GM18909 (cell line): ENCODE data around the gene NRCAM.

Source experiments
- ATAC-seq: cut with Tn5 transposase; IDR thresholded peaks from one replicate; pipeline ENCODE4 v1.9.1; 2021; ENCODE audit warnings: mild to moderate bottlenecking; ENCODE audit not compliant: unreplicated experiment, poor library complexity

Gene NRCAM

DNA sequence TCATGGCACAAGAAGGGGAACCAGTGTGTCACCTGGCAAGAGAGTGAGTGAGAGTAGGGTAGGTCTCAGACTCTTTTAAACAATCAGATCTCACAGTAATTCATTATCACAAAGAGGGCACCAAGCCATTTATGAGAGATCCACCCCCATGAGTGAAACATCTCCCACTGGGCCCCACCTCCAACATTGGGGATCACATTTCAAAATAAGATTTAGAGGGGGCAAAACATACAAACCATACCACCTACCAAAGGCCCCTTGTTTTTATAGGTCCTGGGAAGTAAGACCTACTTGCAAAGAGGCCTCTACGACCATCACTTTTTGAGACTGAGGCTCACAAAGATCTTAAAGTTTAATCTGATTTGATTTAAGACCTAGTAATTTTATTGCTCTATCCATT, 134.9 kb downstream of the NRCAM start:
- no peak for ATAC-seq

DNA sequence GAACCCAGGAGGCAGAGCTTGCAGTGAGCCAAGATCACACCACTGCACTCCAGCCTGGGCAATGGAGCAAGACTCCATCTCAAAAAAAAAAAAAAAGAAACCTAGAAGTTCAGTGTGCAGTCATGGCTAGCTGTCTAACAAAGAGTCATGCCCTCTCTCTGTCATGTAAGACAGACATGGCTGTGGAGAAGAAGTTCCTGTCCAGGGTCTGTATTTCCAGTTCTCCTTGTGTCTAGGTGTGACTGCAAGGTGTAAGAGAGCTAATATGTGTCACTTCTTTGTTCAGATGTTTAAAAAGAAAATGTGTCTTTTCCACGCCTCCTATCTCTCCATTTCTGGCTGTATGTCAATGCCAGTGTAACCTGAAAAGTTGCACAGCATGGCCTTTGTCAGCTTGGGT, 139.5 kb downstream of the NRCAM start:
- no peak for ATAC-seq

DNA sequence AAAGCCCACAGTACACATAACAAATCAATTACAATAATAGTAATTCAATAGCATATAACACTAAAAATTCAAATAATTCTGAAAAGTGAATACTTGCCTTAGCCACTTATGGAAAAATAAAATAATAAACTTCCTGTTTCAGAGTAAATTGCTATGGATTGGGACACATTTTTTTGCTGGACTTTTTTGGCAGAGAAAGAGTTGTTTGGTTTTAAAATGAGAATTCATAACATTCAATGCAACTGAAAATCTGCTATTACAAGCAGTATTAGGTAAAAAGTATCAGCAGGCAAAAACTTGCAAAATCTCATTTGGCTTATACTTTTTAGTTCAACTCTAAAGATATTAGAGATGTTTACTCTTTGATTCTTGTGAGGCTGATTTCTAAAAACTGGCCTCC, 141.7 kb downstream of the NRCAM start:
- ATAC-seq, result no peak

DNA sequence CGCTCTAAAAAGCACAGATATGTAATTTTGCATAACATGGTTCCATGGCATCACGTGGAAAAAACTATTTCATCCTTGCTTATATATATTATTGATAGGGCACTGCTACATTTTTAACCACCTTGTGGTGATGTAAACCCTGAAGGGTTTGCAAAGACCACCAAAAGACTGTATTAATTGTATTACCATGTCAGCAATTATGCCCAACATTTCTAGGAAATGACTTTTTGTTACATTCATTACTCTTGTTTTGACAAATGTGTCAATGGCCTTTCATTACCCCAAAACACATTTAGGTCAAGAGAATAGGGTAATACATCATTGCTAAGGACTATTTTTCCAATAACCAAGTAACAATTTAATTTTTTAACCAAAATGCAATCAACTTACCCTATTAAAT, 142.2 kb downstream of the NRCAM start:
- no peak for ATAC-seq

DNA sequence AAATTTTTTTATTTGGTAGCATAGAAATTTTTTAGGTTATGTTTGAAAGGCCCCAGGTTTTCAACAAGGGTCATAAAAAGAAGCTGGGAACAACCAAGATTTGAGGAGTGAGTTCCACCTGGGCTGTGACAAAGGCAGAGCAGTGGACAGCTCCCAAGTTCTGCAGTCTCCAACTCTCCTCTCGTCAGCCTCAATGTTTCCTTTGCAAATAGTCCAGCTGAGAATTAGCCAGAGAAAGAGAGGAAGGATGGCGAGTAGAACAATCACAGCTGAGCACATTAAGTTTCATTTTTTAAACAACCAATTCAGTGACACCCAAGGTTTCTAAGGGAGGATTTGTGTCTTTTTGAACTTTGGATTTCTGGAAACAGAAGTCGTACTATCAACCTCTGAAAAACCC, 143.2 kb downstream of the NRCAM start:
- ATAC-seq, result no peak

DNA sequence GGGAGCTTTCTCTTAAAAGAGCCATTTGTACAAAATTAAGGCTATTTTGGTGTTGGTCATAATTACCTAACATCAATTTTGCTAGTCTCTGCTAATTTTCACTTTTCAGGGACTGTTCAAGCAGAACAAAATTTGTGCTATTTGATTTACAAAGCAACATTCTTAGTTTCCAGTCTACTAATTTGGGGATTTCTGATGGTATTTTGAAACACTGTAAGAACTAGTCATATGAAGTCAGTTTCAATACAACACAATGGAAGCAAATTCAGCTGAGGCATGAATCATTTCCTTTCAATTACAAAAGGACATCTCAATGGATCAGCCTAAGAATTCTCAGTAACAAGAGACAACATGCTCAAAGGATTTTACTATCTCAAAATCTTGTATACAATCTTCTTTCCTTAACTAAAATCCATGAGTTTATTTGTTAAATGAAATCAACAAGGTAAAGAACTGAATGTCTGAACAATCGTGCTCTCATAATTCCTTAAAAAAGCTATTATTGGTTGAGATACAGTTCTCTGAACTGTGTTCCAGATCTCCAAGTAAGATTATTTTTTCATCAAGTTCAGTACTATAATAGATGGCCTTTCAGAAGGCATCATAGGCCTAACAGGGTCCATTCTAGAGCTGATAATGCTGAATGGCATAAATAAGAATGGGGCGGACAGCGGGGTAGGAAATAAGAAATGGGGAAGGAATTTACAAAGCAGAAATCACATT, 144.6 kb downstream of the NRCAM start:
- peak; percentile 54 for ATAC-seq

DNA sequence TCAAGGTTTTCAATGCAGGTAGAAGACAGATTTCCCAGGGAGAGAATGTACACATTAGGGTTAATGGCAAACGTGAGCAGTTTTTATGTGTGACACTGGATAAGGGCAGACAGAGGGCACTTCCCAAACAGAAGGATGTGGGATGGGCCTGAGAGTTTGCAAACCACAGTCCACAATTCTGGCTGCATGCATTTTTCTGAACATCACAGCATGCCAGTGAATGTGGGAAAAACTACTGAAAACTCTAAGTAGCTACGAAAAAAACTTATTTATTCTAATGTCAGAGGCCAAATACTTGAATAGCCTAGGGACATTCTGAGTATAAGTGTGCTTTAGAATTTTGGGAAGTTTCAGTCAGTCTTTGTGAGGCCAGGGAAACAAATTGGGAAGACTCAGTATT, 145.9 kb downstream of the NRCAM start:
- ATAC-seq, result no peak

DNA sequence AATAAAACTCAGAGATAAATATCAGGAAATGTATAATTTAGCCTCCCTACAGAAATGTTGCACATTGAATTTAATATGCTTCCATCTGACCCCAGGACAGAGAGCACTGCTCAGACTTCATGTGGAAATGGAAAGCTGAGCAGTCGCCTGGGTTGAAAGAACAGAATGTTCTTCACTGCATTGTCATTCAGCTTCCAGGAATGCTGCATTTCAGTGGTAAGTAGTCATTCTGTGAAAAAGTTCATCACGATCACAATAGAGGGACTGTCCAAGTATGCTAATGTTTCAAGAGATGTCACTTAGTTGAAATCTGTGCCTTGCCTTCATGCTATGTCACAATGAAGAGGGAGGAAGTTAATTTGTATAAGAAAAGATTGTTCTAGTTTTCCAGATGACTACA, 147.3 kb downstream of the NRCAM start:
- ATAC-seq, result no peak

DNA sequence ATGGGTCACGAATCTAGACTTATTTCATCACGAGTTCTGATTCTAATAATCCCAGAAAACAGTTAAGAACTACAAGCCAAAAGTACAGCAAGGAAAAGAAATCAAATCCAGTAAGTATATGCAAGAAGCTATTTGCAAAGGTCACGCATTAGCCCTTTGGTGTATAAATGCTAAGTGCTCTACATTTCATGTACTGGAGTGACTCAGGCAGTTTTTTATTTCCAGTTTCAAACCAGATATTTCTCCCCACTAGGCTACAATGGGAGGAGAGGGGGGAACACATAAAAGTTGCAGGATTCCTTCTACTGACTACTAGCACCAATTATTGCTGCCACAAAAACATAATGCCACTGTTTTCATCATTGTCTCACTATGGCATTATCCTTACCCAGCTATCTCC, 148.0 kb downstream of the NRCAM start:
- ATAC-seq, result no peak

DNA sequence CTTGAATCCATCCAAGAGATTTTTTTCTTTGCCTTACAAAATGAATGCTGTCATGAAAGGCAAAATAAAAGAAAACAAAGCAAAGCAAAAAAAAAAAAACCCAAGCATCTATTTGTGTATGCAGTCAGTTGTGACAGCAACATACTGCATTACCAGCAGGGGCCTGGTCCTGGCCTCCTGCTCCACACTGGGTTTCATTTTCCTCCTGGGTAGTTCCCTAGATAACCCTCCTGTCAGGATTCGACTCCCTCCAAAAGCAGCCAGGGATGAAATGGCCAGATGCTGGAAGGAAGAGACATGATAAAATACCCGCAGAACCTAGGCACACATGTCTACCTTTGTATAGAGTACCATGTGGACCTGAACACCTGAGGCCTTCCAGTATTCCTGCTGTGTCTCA, 148.6 kb downstream of the NRCAM start:
- no peak for ATAC-seq

DNA sequence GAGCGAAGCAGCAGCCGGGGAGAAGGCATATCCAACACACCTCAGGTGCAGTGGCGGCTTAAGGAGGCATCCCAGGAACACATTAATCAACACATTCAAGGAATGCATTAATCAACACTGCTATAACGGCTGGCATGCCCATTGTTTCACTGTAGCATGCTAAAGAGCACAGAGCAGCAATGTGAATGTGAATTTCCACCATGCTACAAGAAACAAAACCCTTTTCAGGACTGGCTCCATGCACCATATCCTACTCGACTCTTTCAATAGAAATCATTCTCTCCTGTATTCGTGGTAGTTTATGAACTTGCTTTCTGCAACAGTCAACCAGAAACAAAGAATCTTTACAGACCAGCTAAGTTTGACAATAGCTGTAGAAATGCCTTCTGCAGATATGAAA, 149.0 kb downstream of the NRCAM start:
- no peak for ATAC-seq

DNA sequence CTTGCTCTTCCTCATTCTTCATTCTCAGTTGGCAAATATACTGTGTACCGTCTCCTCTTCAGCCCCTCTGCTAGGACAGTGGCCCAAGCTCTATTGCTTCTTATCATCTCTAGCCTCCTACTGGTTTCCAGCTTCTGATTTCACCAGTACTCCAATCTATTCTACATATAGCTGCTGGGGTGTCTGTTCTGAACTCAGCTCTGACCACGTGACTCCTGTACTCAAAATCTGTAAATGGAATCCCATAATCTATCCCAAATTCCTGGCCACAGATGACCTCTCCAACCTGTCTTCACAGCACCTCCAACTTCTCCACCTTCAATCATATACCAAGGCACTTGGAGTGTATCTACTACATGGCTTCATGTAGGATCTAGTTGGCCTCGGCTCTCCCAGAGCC, 152.9 kb downstream of the NRCAM start:
- ATAC-seq, result no peak

DNA sequence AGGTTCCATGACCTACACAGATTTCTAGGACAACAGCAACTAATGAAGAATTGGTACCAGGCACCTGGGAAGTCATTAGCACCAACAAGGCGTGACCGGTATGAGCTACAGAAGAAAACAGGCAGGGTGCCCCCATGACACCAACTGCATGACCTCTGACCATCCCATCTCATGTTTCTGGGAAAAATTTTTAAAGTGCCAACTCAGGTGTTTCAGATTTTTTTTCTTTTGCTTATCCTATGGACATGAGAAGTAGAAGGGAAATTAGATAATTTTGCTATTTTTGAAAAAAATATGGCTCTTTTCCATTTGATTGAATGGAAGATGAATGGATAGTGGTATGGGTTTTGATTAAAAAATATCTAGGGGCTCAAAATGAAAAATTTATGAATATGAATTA, 154.8 kb downstream of the NRCAM start:
- no peak for ATAC-seq

DNA sequence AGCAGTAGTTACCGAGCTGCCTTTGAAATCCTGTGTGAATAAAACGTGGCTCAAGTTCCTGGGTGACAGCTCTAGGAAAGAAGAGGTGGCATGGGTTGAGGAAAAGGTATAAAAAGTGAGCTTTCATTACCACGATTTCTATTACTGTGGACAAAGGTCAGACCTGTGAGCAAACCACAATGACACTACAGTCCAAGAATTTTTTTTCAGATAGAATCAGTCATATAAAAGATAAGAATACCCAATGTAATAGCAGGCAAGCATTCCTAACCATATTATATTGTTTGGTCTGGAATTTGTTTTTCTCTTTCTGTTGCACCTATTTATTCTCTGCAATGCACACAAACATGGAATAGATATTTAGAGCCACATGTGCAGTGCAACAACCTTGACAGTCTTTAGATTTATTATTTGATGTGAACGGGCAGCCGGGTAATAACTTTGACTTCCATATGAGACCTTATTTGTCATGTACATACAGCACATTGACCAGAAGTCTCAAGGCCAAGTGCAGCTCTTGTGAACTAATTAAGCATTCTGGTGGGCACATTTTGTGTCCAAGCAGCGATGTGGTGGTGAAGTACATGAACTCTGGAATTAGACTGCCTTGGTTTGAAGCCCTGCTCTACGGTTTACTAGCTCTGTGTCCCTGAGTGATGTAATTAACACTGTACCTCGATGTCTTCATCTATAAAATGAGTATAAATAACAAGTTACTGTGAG, 156.8 kb downstream of the NRCAM start:
- no peak for ATAC-seq

DNA sequence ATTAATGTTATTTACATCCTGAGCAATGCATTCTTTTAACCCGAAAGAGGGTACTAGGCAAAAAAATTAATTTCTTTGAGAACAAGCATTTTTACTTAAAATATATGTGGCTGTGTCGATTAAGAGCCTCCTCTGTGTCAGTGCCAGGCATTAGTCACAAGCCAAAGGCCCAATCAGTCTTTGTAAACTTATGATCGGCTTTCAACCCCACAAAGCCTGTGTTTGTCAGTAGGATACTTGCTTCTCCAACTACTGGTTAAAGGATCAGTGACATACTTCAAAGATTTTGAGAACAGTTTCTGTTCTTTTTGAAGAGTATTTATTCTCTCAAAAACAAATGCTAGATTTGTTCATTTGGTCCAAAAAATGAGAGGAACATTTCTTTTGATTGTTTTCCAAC, 159.3 kb downstream of the NRCAM start:
- ATAC-seq, result no peak

DNA sequence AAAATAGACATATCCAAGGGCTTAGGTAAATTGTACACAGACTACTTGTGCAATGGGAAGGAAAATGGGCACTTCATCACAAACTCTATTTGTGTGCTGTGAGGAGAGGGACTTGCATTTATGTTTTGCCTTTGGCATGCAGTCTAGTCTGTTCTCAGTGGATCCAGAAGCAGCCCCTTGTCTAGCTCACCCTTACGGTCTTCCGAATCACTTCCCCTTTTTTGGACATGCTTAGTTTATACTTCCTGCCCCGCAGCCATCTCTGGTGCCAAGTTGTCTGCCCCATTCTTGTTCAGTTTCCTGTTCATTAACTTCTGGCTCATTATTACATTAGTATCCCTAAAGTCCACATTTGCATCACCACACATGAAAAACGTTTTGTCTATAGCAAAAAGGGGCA, 161.6 kb downstream of the NRCAM start:
- peak; percentile 98 for ATAC-seq

DNA sequence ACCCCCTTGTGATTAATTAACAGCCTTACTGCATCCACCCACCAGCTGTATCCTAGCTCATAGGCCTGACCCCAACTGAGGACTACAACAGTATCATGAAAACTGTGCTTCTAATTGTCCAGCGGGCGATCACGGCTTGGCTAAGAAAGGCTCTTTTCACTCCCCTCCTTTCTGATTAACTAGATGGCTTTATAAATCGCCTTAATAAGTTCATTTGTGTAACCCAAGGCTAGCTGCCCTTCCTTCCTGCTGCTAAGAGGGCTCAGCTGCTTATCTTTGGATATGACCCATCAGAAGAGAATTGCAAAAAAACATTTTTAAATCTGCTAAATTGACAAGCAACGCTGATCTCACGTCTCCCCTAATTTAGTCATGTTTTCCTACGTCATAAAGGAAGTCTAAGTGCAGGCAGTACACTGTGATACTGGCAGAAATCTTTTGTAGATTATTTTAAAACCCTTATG, 163.1 kb downstream of the NRCAM start:
- ATAC-seq, result no peak

DNA sequence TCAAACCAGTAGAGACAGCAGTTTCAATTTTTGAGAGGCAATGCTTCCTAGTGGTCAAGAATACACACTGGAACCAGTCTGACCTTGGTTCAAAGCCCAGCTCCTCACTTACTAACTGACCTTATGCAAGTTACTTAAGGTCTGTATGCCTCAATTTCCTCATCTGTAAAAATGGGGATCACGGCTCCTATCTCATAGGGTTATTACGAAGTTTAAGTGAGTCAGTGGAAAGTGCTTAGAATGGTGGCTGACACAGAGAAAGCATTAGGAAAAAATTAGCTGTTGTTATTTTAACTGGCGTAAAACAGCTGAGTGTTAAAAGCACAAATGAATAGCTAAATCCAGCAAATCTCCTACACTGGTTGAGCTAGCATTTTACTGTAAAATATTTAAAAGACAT, 163.7 kb downstream of the NRCAM start:
- no peak for ATAC-seq

DNA sequence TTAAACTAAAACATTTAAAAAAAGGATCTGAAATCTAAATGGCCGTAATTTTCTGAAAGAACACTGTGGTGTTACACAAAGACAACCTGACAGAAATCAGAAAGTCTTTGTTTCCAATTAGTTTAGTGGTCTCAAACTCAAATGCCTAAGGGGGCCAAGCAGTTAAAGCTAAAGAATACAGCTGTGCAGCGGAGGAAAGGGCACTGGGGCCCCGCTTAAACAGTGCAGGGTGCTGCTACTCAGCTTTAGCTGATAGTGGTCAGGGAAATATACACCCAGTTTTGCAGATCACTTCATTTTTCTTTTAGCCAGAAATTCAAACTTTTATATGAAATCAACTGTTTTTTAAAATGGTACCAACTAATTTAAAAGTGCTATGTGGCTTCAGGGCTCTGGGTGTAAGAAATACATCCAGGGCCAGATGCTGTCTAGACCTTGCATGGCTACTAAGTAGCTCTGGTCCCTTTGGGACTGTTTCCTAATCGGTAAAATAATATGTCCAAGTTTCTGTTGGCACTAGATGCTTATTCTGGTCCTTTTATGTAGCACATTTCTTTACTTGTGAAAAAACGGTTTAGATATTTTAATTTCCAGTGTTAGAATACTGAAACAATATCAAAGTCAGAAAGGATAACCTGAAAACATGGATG, 164.3 kb downstream of the NRCAM start:
- ATAC-seq, result no peak

DNA sequence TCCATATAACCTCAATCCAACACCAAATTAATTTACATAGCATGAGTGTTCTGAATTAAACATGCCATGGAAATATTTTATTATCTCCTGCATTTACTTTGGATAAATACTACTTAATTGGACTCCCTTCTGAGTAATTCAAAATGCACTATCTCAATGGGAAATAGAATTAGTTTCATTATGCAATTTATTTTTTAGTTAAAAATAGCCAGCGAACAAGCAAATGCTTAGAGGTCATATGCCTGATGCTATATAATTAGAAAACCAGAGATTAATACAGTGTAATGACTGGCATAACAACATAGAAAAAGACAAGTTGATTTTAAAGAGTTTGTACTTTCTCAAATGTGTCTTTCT, 165.1 kb downstream of the NRCAM start:
- no peak for ATAC-seq

DNA sequence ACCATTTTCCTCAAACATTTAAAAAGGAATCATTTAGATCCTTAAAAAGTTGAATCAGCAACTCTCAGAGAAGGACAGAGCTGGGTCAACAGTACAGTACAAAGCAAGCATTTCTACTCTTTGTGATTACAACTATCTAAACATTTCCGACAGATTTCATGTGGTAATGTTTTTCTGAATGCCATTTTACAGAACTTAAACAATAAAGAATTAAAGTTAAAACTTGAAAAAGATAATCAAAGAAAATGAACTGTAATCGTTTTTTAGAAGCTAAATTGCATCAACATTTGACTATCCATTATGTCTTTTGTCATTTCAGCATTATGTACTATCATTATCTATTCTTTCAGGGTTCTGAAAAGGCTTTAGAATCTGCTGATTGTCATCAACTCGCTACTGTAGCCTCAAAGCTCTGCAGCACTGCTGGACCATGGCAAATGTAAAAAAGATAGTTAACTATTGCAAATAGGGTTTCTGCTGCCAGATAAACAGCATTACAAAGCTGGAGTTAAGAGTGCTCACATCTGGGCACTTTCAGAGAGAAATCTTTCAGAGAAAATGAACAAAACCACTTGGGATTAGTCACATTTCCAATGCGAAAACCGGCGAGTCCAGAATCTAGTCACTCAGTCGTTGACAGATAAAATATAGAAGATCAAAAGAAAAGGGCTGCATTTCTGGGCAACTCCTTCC, 165.6 kb downstream of the NRCAM start:
- no peak for ATAC-seq
